ENCODE measurements around the gene IQCN.

DNA sequence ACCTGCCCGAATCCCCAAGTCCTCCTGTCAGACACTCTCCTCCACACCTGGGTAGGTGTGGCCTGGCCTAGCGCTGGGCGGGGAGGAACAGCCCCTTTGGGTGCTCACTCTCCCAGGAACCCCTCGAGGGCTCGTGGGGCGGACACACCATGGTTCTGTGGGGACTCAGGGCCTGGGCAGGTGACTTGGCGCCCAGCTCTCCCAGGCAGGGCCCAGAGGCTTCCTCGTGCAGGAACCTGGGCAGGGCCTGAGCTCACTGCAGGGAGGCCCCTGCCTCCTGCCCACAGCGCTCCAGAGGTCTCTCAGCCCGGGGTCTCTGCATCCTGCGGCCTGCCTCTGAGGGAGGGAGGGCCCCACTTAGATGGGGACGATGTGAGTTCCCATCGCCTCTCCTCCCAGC is 36.7 kb upstream of the IQCN start:
- TF ChIP-seq, protein P1, sequence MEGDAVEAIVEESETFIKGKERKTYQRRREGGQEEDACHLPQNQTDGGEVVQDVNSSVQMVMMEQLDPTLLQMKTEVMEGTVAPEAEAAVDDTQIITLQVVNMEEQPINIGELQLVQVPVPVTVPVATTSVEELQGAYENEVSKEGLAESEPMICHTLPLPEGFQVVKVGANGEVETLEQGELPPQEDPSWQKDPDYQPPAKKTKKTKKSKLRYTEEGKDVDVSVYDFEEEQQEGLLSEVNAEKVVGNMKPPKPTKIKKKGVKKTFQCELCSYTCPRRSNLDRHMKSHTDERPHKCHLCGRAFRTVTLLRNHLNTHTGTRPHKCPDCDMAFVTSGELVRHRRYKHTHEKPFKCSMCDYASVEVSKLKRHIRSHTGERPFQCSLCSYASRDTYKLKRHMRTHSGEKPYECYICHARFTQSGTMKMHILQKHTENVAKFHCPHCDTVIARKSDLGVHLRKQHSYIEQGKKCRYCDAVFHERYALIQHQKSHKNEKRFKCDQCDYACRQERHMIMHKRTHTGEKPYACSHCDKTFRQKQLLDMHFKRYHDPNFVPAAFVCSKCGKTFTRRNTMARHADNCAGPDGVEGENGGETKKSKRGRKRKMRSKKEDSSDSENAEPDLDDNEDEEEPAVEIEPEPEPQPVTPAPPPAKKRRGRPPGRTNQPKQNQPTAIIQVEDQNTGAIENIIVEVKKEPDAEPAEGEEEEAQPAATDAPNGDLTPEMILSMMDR (IDR thresholded peaks at IDR 0.05) = no peak
- TF ChIP-seq EP300 (IDR thresholded peaks at IDR 0.05; ENCODE audit: low read depth) (no peak), POLR2A (IDR thresholded peaks at IDR 0.05) (no peak), POLR2AphosphoS5 (IDR thresholded peaks at IDR 0.05) (no peak)

Measured in transverse colon (tissue), 4 donors.